IMR-90 (cell line): ENCODE results near the gene RNGTT. TPM values are rescaled to one million over a fixed set of nuclear protein-coding genes. Genes with fewer than 3 reads are reported as not detected.
"Not testable (repeated sequence)": the region's sequence is repeated elsewhere in the genome, so short reads cannot be mapped to it uniquely, and the experiment has no call there.

Source experiments
- ATAC-seq: fragments of 200-7000 bp; cut with Tn5 transposase; 2 replicates; pipeline ENCODE4 v1.9.1; 2020; ENCODE audit warnings: low read depth, mild to moderate bottlenecking, moderate library complexity
- BruUV-seq: library from RNA; stranded (reverse); fragments of 400-500 nt; replicated peaks from 2 replicates; lab custom pipeline; 2021; lab: Mats Ljungman, UMichigan
- CTCF ChIA-PET: fragments of 300-600 bp; formaldehyde crosslinking; extraction: SDS; loops from one replicate; lab custom pipeline; 2021; ENCODE audit warnings: antibody characterized with exemption; lab: Yijun Ruan, JAX
- POLR2A ChIA-PET: fragments of 300-600 bp; sonication (Branson Sonifier 250); formaldehyde crosslinking; loops from one replicate; lab custom pipeline; 2022; ENCODE audit warnings: antibody characterized with exemption; ENCODE audit not compliant: unreplicated experiment; lab: Charles Lee
- DNase-seq: peaks from one replicate; pipeline ENCODE4 v3.0.0; 2013
- H2AFZ ChIP-seq: replicated peaks from 2 replicates; pipeline ENCODE3; 2013; ENCODE audit warnings: low read length, mild to moderate bottlenecking; ENCODE audit not compliant: poor library complexity
- H2AK5ac ChIP-seq: 2 replicates; pipeline ENCODE4 v1.6.1; 2013; ENCODE audit warnings: low read depth, low read length, inconsistent platforms
- H2AK9ac ChIP-seq: replicated peaks from 2 replicates; pipeline ENCODE3; 2013; ENCODE audit warnings: mild to moderate bottlenecking, low read depth, low read length, moderate library complexity; ENCODE audit not compliant: poor library complexity
- H2BK120ac ChIP-seq: 2 replicates; pipeline ENCODE4 v1.6.1; 2013; ENCODE audit warnings: low read depth, low read length, inconsistent platforms
- H2BK15ac ChIP-seq: 3 replicates; pipeline ENCODE4 v1.6.1; 2013; ENCODE audit warnings: low read depth, low read length, inconsistent platforms
- H2BK20ac ChIP-seq: 2 replicates; pipeline ENCODE4 v1.6.1; 2013; ENCODE audit warnings: low read depth, mild to moderate bottlenecking, inconsistent platforms, low read length, moderate library complexity
- H2BK5ac ChIP-seq: 2 replicates; pipeline ENCODE4 v1.6.1; 2013; ENCODE audit warnings: mild to moderate bottlenecking, low read depth, low read length, inconsistent platforms; ENCODE audit not compliant: poor library complexity, severe bottlenecking
- H3K14ac ChIP-seq: replicated peaks from 2 replicates; pipeline ENCODE4 v1.6.1; 2013; ENCODE audit warnings: low read depth, low read length, inconsistent platforms
- H3K18ac ChIP-seq: 2 replicates; pipeline ENCODE4 v1.6.1; 2013; ENCODE audit warnings: low read depth, low read length, control low read depth
- H3K23ac ChIP-seq: 2 replicates; pipeline ENCODE4 v1.6.1; 2013; ENCODE audit warnings: low read depth, low read length, inconsistent platforms
- H3K27ac ChIP-seq: 2 replicates; pipeline ENCODE4 v1.5.1; 2013; ENCODE audit warnings: mild to moderate bottlenecking, control low read depth, low read length; ENCODE audit not compliant: insufficient read depth
- H3K27me3 ChIP-seq: 2 replicates; pipeline ENCODE4 v1.6.1; 2013; ENCODE audit warnings: low read length; ENCODE audit not compliant: control insufficient read depth, insufficient read depth
- H3K36me3 ChIP-seq: 2 replicates; pipeline ENCODE4 v1.6.1; 2013; ENCODE audit warnings: low read length, mixed read lengths; ENCODE audit not compliant: control insufficient read depth, insufficient read depth
- H3K4ac ChIP-seq: 2 replicates; pipeline ENCODE4 v1.6.1; 2013; ENCODE audit warnings: low read depth, low read length, inconsistent platforms
- H3K4me1 ChIP-seq: 2 replicates; pipeline ENCODE4 v1.6.1; 2013; ENCODE audit warnings: low read length, mixed read lengths; ENCODE audit not compliant: control insufficient read depth, insufficient read depth
- H3K4me2 ChIP-seq: 2 replicates; pipeline ENCODE4 v1.6.1; 2013; ENCODE audit warnings: low read depth, mild to moderate bottlenecking, control low read depth, low read length, moderate library complexity
- H3K4me3 ChIP-seq: 2 replicates; pipeline ENCODE4 v1.5.1; 2013; ENCODE audit warnings: low read depth, mild to moderate bottlenecking, control low read depth, low read length, moderate library complexity; ENCODE audit not compliant: insufficient read depth
- H3K56ac ChIP-seq: 2 replicates; pipeline ENCODE4 v1.6.1; 2013; ENCODE audit warnings: low read length, inconsistent platforms; ENCODE audit not compliant: insufficient read depth; ENCODE audit errors: extremely low read depth
- H3K79me1 ChIP-seq, 2 experiments: 2 replicates each; pipeline ENCODE4 v1.6.1; 2013; ENCODE audit warnings: low read length in 2 of 2, inconsistent platforms in 1 of 2, low read depth in 1 of 2
- H3K9ac ChIP-seq: 2 replicates; pipeline ENCODE4 v1.6.1; 2013; ENCODE audit warnings: low read depth, low read length, control low read depth
- H3K9me1 ChIP-seq: 2 replicates; pipeline ENCODE4 v1.6.1; 2013; ENCODE audit warnings: low read length, inconsistent platforms; ENCODE audit not compliant: insufficient read depth
- H3K9me3 ChIP-seq: 2 replicates; pipeline ENCODE4 v1.6.1; 2013; ENCODE audit warnings: low read length; ENCODE audit not compliant: control insufficient read depth, insufficient read depth
- H4K20me1 ChIP-seq: 2 replicates; pipeline ENCODE4 v1.6.1; 2013; ENCODE audit warnings: low read length, inconsistent platforms; ENCODE audit not compliant: insufficient read depth
- H4K5ac ChIP-seq: 2 replicates; pipeline ENCODE4 v1.6.1; 2013; ENCODE audit warnings: mild to moderate bottlenecking, low read depth, low read length, control low read depth
- H4K8ac ChIP-seq, 2 experiments: 2 replicates each; pipeline ENCODE4 v1.6.1; 2013; ENCODE audit warnings: low read depth in 2 of 2, low read length in 2 of 2, control low read depth in 1 of 2, inconsistent platforms in 1 of 2
- H4K91ac ChIP-seq: 2 replicates; pipeline ENCODE4 v1.6.1; 2013; ENCODE audit warnings: low read depth, low read length, inconsistent platforms; ENCODE audit not compliant: insufficient read depth
- CEBPB ChIP-seq: IDR thresholded peaks from 2 replicates; pipeline ENCODE4 v1.6.1; 2012; ENCODE audit warnings: low read depth, low read length, improper control_type of control experiment
- CHD1 ChIP-seq: IDR thresholded peaks from 2 replicates; pipeline ENCODE4 v1.6.1; 2012; ENCODE audit warnings: low read depth, low read length, improper control_type of control experiment
- MAFK ChIP-seq: IDR thresholded peaks from 2 replicates; pipeline ENCODE4 v1.6.1; 2012; ENCODE audit warnings: low read depth, low read length, improper control_type of control experiment
- NFE2L2 ChIP-seq: fragments of 150-350 bp; IDR thresholded peaks from 2 replicates; pipeline ENCODE4 v1.6.1; 2016; ENCODE audit warnings: low read depth, mild to moderate bottlenecking, low read length
- WGBS, 2 experiments: methylation state at CpG; one replicate each; pipeline versions ENCODE4 v1.1.5 to v1.1.7; 2013; ENCODE audit warnings: missing lambda C conversion rate in 2 of 2; ENCODE audit not compliant: insufficient read length in 1 of 2; ENCODE audit errors: extremely low coverage in 2 of 2; 5-methylcytosine and 5-hydroxymethylcytosine counted together
- dilution Hi-C: fragments of 300-500 bp; cut with HindIII; formaldehyde crosslinking; loops from one replicate; pipeline ENCODE4 v1.14.3; 2018; ENCODE audit warnings: low sequenced_read_pairs; ENCODE audit not compliant: unreplicated experiment
- in situ Hi-C: fragments of 300-500 bp; cut with MboI; formaldehyde crosslinking; loops from 3 replicates; pipeline ENCODE4 v1.14.3; 2019; ENCODE audit warnings: low sequenced_read_pairs, inconsistent platforms, mixed read lengths
- intact Hi-C: fragments of 100-400 bp; cut with micrococcal nuclease; formaldehyde crosslinking; loops from 2 replicates; pipeline ENCODE4 v1.10.0; 2022
- polyA plus RNA-seq, 3 experiments: library from polyadenylated mRNA; depleted of rRNA; stranded (reverse); fragments of >200 nt; gene quantifications; 2 replicates each; pipeline ENCODE4 v1.2.3, GENCODE V29; 2012; ENCODE audit warnings: low replicate concordance in 1 of 3
- total RNA-seq: library from RNA; depleted of rRNA; stranded (reverse); fragments of >200 nt; gene quantifications from 2 replicates; pipeline ENCODE4 v1.2.3, GENCODE V29; 2012

RNGTT gene
- total and polyA plus RNA-seq, 2 of the 4 experiments (the other 2 are of a cell fraction): 5.4 to 21.7 TPM

DNA sequence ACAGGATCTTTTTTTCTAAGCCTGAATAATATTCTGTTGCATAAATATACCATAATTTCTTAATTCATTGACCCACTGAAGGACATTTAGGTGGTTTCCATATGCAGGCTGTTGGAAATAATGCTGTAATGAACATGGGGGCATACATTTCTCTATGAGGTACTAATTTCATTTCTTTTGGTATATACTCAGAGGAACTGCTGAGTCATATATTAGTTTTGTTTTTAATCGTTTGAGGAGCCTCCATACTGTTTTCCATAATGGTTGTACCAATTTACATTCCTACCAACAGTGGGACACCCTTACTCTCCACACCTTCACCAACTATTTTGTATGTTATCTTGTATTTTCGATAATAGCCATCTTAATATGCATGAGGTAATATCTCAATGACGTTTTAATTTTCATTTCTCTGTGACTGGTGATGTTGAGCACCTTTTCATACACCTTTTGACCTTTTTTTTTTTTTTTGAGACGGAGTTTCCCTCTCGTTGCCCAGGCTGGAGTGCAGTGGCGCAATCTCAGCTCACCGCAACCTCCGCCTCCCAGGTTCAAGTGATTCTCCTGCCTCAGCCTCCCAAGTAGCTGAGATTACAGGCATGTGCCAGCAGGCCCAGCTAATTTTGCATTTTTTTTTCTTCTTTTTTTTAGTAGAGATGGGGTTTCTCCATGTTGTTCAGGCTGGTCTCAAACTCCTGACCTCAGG, 187.4 kb downstream of the RNGTT start:
- H4K20me1 ChIP-seq: no peaks in the 10 kb centered on the region
- no peaks in the 10 kb centered on the region for H3K27me3 ChIP-seq
- H2BK120ac ChIP-seq: no peak overlapping the region
- no peaks in the 10 kb centered on the region for H3K36me3 ChIP-seq
- H3K18ac ChIP-seq: no peak overlapping the region
- no peak overlapping the region for H3K4ac ChIP-seq
- CTCF ChIA-PET: interaction anchor here (0.6 kb wide), 1 partner anchor 67 kb away, joined by 4 read pairs; no protein-coding TSS in a partner anchor
- H4K5ac ChIP-seq: no peak overlapping the region
- no peak overlapping the region for H3K56ac ChIP-seq
- no peaks in the 10 kb centered on the region; the same call in 1 of the 2 replicates for H3K4me1 ChIP-seq
- no peak overlapping the region for H2AFZ ChIP-seq
- no peak overlapping the region for H2BK15ac ChIP-seq
- H3K23ac ChIP-seq: no peak overlapping the region
- POLR2A ChIA-PET: no interaction called here
- intact Hi-C loops: no loop called here
- no peak overlapping the region for H2BK20ac ChIP-seq
- dilution Hi-C loops: no loop called here
- no peaks in the 10 kb centered on the region for H3K9me1 ChIP-seq
- no peak overlapping the region for H3K9ac ChIP-seq
- TF ChIP-seq NFE2L2 (peak; percentile 67), CEBPB (no peak), CHD1 (no peak), MAFK (peak; percentile 36; the same call in 1 of the 2 replicates)
- H4K8ac ChIP-seq: no peak overlapping the region
- H3K79me1 ChIP-seq: peaks cover 0 to 3% of the 10 kb centered on the region in 2 experiments; a peak in 2 of 4 replicates
- no peak overlapping the region for H4K91ac ChIP-seq
- H2AK5ac ChIP-seq: no peak overlapping the region
- no peak overlapping the region for H3K4me3 ChIP-seq
- H3K9me3 ChIP-seq: no peaks in the 10 kb centered on the region
- whole genome bisulfite sequencing, 2 experiments: no CpG with 5 or more reads among the region's 8 CpGs
- no peak overlapping the region for H2AK9ac ChIP-seq
- DNase-seq (no peak), ATAC-seq (no peak)
- in situ Hi-C loops: loop anchor here (25.0 kb wide), 1 partner anchor 839 kb away; no protein-coding TSS in a partner anchor
- H2BK5ac ChIP-seq: no peak overlapping the region
- BruUV-seq: no TSS peak
- no peak overlapping the region for H3K27ac ChIP-seq
- H3K14ac ChIP-seq: no peak overlapping the region
- no peak overlapping the region for H3K4me2 ChIP-seq

GRCh38 chr6:88768114-88768513, 195.3 kb downstream of the RNGTT start:
- DNase-seq, H3K4me2 ChIP-seq, H3K27ac ChIP-seq, intact Hi-C loops, BruUV-seq, H2BK120ac ChIP-seq, H4K5ac ChIP-seq, H2BK20ac ChIP-seq, H2BK5ac ChIP-seq, H3K36me3 ChIP-seq, H3K27me3 ChIP-seq, ATAC-seq, H3K14ac ChIP-seq, H4K91ac ChIP-seq, H2AFZ ChIP-seq, H4K20me1 ChIP-seq, H3K56ac ChIP-seq, H2AK5ac ChIP-seq, H3K4ac ChIP-seq, H4K8ac ChIP-seq, H3K9me1 ChIP-seq, H3K4me3 ChIP-seq, H3K18ac ChIP-seq, H3K9ac ChIP-seq, H2BK15ac ChIP-seq, H2AK9ac ChIP-seq, POLR2A ChIA-PET, H3K79me1 ChIP-seq, dilution Hi-C loops, H3K9me3 ChIP-seq, H3K23ac ChIP-seq, in situ Hi-C loops, H3K4me1 ChIP-seq: not testable (repeated sequence)
- no CpG with 5 or more reads among the region's 2 CpGs for WGBS, 2 experiments
- CTCF ChIA-PET: interaction anchor here (0.7 kb wide), 1 partner anchor 1092 kb away, joined by 3 read pairs; no protein-coding TSS in a partner anchor
